ENCODE results near the gene DDX10. TPM values are rescaled to one million over a fixed set of nuclear protein-coding genes. Genes with fewer than 3 reads are reported as not detected.

The DDX10 gene
- total RNA-seq, 1 donor from 2014 or later = 27.7 TPM

- no peak for DNase-seq (ENCODE audit: low spot score)
Observed at GRCh38 chr11:108929241-108929640, 264.4 kb downstream of the DDX10 start.

DNA sequence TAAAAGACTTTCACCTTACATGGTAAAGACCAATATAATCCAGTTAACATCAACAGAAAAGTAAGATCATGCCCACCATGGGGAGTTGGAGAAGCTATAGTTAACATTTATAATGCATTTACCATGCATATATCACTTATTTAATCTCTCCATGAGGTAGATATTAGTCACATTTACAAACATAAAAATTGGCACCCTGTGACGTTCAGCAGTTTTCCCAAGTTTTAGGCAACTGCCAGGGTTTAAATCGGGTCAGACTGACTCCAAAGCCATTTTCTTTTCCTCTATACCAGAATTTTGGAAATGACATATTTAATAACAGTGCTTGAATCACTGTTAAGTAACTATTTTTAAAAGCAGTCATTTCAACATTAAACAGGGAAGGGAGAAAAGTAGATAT lies 266.3 kb downstream of the DDX10 start:
- no peak for DNase-seq (ENCODE audit: low spot score)

DNA sequence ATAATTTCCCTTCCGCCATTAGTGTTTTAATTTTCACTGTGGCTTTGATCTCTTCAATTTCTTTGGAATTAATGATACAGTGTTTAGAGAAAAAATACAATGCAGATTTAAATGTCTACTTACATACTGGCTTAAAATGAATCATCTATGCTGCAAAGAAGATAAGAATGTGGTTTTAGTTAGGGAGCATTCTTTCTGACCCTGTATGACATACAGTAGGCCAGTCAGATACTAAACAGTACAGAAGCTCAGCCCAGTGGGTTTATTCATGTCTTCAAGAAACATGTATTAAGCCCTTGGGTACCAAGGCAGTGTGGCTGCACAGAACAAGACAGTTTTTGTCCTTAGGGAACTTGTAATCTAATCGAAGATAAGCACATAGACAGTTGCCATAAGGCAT lies 268.8 kb downstream of the DDX10 start:
- no peak for DNase-seq (ENCODE audit: low spot score)

GRCh38 chr11:108934289-108934688 lies 269.4 kb downstream of the DDX10 start:
- no peak for DNase-seq (ENCODE audit: low spot score)

- no peak for DNase-seq (ENCODE audit: low spot score)
Observed at GRCh38 chr11:108934696-108935095, 269.8 kb downstream of the DDX10 start.

- no peak for DNase-seq (ENCODE audit: low spot score)
Observed at GRCh38 chr11:108937746-108938145, 272.9 kb downstream of the DDX10 start.

DNA sequence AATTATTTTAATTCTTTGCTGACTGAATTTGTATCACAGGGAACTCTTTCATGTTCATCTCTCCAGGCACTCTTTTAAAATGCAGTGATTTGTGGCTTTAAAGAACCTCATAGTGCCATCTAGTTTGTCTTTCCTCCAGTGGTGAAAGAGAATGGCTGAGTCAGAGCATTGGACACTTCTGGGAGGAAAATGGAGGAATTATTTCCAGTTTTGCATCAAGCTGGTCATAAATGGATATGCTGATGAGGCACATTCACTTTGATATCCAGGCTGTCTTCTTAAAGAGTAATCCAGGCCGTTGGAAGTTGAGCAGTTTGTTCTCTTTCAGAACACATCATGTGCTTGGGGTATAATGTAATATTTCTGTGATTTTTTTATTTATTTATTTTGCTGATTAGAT lies 273.7 kb downstream of the DDX10 start:
- no peak for DNase-seq (ENCODE audit: low spot score)

- no peak for DNase-seq (ENCODE audit: low spot score)
Observed at GRCh38 chr11:108939135-108939534, 274.3 kb downstream of the DDX10 start.

DNA sequence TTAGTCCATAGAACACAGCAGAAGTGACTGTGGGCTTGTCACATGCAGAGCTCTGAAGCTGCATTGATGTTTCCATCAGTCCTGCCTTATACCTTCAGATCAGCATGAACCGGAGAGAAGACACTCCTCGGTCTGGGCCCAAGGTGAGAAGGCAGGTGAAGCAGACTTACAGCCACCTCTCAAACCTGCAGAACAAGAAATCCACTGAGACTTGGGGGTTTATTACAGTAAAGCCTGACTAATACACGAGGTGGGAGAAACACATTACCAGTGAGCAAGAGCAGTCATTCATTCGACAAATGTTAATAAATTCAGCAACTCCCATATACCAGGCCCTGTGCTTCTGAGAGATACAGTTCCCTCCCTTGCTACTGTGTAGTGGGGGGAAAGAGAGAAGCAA lies 279.0 kb downstream of the DDX10 start:
- DNase-seq (ENCODE audit: low spot score) = no peak

DNA sequence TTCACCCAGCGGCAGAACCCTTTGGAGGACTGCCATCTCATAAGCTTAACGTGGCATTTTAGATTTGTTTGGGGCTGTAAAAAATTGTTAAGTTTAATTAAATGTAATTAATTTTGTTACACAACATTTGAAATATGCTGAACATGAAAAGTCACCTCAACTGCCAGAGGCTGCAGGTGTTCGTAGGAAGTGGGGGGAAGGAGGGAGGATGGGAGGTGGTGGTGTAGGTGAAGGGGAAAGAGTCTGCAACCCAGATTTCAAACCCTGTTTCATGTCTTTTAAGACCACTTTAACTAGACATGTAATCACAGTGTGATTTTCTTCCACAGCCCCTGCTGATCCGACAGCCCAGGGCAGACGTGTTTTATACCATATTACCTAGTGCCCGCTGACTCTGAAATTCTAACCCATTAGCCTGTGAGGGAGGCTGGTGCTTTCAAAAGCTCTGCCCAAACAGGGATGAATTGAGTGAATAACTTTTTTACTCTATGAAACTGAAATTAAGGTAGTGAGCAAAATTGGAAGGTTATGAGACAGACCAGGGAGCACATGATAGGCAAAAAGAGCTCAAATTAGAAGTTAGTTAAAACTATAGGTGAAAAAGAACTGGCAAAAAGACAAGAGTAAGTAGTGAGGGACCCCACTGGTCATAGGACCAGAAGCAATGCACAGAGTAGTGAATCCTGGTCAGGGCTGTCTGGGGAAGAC lies 279.8 kb downstream of the DDX10 start:
- DNase-seq (ENCODE audit: low spot score) = no peak

DNA sequence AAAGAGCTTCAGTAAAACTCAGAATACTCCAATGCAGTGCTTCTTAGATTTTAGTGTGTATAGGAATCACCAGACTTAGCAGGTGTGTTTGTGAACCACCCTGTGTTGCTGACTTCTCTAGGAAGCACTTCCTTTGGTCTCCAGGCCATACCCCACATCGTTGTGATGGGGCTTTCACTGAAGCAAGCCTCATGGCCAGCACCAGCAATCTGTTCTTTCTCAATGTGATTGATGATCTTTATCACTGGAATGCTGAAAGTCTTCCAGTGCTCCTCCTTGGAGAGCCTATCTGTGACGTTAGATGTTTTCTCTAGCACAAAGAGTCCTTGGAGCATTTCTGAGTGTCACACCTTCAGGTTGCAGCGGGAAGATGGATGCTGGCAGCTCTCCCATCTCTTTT lies 280.5 kb downstream of the DDX10 start:
- no peak for DNase-seq (ENCODE audit: low spot score)

DNA sequence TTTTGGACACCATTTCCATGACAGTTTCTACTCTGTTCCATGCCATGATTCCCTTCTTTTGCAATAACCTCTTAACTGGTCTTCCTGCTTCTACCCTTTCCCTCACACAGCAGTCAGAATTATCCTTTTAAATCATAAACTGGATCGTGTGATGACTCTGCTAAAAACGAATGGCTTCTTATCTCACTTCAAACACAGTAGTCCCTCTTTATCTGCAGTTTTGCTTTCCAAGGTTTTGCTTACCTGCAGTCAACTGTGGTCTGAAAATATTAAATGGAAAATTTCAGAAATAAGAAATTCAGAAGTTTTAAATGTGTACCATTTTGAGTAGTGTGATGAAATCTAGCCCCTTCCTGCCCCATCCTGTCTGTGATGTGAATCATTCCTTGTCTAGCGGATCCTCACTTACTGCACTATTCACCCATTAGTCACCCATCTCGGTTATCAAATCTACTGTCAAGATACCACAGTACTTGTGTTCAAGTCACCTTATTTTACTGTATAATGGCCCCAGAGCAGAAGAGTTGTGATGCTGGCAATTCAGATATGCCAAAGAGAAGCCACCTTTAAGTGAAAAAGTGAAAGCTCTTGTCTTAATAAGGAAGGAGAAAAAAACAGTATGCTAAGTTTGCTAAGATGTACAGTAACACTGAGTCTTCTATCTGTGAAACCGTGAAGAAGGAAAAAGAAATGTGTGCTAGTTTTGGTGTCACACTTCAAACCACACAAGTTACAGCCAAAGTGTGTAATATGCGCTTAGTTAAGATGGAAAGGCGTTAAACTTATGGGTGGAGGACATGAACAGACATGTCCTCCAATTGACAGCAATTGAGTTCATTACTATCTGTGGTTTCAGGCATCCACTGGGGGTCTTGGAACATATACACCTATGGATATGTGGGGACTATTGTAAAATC lies 283.0 kb downstream of the DDX10 start:
- no peak for DNase-seq (ENCODE audit: low spot score)

DNA sequence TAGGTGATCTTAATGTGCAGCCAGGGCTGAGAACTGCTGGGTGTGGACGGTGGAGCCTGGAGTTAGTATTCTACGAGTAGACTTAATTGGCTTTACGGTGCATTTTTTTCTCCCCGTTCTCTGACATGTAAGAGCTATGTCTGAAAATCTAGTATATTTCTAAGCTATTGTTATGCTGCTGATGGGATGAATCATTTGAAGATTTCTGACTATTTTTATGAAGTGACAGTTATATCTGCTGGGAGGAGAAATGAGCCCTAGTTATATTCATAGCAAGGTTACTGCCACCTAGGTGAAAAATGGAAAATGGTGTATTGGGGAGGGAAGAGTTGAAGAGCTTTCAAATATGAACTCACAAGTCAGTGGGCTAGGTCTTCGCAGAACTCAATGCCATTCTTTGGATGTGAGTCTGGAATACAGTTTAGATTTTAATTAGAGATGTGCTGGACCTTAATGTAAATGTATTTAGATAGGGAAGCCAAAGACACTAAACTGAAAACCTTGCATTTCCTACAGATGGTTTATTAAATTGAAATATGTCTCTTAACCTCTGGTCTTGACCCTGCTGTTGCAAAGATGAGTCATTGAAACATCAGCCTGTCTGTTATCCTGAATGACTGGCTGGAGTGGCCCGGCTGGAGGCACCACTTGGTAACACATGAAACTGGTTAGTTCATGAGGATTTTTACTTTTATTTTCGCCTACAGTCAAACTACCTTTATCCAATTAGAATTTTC lies 293.7 kb downstream of the DDX10 start:
- no peak for DNase-seq (ENCODE audit: low spot score)

DNA sequence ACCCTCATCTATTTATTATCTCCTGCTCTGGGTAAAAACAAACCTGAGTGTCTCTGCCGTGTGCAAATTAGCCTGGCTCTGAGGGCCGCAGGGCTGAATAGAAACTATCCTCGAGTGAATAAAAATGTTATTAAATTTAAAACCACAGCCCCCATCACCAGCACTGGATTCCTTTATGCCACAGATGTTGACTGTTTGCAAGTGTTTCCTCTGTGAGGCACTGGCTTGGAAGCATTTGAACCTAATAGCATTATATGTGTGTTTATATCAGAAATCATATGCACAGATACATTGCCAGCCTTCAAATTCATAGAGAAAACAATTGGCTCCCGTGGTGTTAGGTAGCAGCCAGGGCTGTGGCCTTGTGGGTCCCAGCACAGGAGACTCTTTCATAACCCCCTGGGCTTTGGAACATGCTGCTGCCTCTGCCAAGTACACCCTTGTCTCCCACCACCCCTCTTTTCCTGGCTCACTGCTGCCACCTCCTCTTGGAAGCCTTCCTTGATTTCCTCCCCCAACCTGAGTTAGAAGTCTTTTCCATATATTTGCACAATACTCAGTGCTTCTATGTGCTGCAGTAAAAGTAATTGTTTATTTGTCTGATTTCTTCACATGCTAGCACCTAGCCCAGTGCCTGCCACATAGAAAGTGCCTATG lies 294.4 kb downstream of the DDX10 start:
- DNase-seq (ENCODE audit: low spot score) = no peak

DNA sequence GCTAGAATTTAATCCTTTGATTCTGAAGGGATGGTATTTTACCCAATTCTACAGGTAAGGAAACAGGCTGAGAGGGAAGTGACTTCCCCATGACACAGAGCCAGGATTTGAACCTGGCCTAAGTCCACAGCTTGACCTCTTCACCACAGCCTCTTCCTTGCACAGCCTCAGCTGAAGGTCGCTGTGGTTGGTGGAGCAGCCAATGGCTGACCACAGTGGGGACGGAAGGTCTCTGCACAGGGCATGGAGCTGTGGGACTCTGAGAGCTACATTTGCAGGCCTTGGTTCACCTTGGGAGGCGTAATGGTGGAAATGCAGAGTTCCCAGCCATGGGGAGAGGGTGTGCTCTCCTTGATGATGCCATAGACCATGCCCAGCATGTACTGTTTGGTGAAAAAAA lies 295.0 kb downstream of the DDX10 start:
- DNase-seq (ENCODE audit: low spot score) = no peak

DNA sequence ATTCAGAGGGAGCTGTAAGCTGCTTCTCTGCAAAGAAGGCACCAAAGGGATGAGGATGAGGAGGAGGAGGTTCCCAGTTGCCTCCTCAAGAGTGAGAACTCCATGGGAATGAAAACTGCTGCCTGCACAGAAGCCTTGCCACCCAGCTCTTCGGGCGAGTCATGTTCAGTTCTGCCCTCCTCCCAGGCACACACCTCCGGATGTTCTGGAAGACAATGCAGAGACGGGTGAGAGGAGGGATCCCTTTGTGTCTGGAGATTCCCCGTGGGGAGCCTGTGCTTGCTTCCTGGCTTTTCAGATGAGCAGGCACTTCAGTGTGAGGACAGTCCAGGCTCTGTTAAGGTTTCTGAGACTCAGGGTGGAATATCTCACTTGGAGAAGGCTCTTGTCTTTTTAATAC lies 295.6 kb downstream of the DDX10 start:
- no peak for DNase-seq (ENCODE audit: low spot score)

DNA sequence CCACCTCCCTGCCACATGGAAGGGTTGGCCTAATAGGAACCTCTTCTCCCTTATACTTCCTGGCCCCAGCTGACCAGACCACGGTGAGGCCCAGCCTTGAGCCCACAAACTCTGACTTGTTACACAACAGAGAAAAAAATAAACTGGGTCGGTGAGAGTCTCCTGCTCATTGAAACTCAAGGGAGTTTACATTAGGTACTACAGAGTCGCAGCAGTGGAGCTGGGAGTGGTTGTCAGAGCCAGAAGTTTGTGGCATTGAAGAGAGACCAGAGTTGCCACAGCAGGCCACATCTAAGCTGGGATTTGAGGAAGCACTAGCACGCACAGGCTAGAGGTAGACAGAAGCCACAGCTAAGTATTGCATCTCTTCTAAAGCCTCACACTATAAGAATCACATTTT lies 296.2 kb downstream of the DDX10 start:
- DNase-seq (ENCODE audit: low spot score) = no peak

- DNase-seq (ENCODE audit: low spot score) = no peak
Observed at GRCh38 chr11:108963118-108963517, 298.2 kb downstream of the DDX10 start.

DNA sequence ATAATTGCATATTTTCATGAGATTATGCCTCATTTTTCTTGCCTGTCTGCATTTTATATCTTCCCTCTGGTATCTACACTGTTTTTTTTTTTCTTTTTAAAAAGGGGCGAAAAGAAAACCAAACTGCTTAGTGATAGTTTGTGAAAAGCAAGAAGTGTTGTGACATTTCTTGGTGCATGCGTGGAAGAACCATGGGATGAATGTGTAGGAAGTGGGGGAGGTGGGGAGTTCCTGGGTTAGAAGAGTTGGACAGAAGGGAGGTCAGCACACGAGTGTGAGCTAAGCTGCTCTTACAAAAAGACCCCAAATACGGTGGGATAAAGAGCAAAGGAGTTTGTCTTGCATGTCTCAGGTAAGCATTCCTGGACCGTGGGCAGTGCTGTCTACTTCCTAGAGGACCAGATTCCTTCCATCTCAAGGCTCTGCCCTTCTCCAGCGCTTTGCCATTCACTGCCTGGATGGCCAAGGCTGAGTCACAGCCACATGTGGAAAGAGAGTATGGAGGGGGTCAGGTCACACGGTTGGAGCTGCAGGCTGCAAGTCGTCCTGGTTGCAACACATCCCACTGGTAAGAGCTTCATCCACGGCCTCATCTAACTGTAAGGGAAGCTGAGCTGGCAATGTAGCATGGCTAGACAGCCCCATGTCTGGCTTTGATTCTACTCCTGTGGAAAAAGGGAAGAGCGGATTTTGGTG lies 300.6 kb downstream of the DDX10 start:
- DNase-seq (ENCODE audit: low spot score) = no peak

DNA sequence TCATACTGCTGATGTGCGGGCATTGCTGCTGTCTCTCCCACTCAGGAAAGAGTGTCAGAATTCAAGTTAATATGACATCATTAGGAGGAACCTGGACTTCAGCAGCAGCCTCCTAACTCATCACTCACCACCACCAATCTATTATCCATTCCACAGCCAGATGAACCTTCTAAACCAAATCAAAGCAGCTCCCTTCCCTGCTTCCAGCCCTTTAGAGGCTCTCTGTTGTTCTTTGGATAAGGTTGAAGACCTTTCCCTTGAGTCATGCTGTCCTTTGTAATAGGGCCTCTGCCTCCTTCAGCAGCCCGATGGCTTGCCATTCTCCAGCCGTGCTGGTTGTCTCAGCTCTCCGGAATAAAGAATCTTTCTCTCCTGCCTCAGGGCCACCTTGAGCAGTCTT lies 301.3 kb downstream of the DDX10 start:
- no peak for DNase-seq (ENCODE audit: low spot score)

DNA sequence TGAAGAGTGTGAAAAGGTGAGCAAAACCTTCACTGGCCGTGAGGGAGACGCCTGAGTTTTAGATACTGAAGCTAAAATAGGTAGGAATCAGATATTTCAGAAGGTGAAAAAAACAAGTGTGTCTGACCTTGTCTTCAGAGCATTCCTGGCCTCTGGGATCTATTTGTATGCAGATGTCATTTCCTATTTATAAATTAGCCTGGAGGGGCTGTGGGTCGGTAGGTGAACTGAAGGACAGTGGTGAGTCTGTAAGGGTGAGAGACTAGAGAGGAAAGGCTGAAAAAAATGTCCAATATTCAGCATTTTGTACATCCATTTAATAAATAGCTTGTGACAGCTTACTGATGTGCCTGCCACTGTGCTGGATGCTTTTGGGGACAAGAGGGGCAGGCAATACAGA lies 302.1 kb downstream of the DDX10 start:
- DNase-seq (ENCODE audit: low spot score) = no peak

Measured in mesenteric fat pad (tissue), 1 donor.